DND-41 (cell line): Measurements from ENCODE around the gene KCNQ1OT1.
A peak's percentile ranks its signal among the peaks of the same experiment; 100 is the strongest.

Experiments used
- ATAC-seq: fragments of 200-7000 bp; cut with Tn5 transposase; 3 replicates; pipeline ENCODE4 v1.9.1; 2021; ENCODE audit warnings: low read depth; ENCODE audit not compliant: insufficient read depth
- DNase-seq: peaks from one replicate; pipeline ENCODE4 v3.0.0-alpha.2; 2020
- H2AFZ ChIP-seq: 2 replicates; pipeline ENCODE4 v1.6.0; 2012; ENCODE audit warnings: low read depth, low read length
- H3K27ac ChIP-seq: 2 replicates; pipeline ENCODE4 v1.5.1; 2012; ENCODE audit warnings: low read length, inconsistent platforms
- H3K27me3 ChIP-seq: fragments of 200-600 bp; sonication (generic); 2 replicates; pipeline ENCODE4 v1.6.0; 2012; ENCODE audit warnings: low read length, mild to moderate bottlenecking, inconsistent platforms; ENCODE audit not compliant: insufficient read depth, poor library complexity
- H3K36me3 ChIP-seq: 2 replicates; pipeline ENCODE4 v1.5.1; 2012; ENCODE audit warnings: low read length, inconsistent platforms; ENCODE audit not compliant: insufficient read depth
- H3K4me1 ChIP-seq: 2 replicates; pipeline ENCODE4 v1.5.1; 2012; ENCODE audit warnings: mild to moderate bottlenecking, low read length; ENCODE audit not compliant: insufficient read depth
- H3K4me2 ChIP-seq: 2 replicates; pipeline ENCODE4 v1.6.0; 2012; ENCODE audit warnings: mild to moderate bottlenecking, moderate library complexity, low read length, inconsistent platforms; ENCODE audit not compliant: insufficient read depth
- H3K4me3 ChIP-seq, 2 experiments: fragments of 200-600 bp in 1 of 2; shearing (Covaris generic) in 1 of 2; 2 replicates each; pipeline ENCODE4 v1.5.1; 2012 to 2016; ENCODE audit warnings: inconsistent platforms in 2 of 2, low read length in 2 of 2, mild to moderate bottlenecking in 2 of 2, low read depth in 1 of 2, moderate library complexity in 1 of 2
- H3K79me2 ChIP-seq: 2 replicates; pipeline ENCODE4 v1.6.0; 2012; ENCODE audit warnings: low read length, inconsistent platforms; ENCODE audit not compliant: insufficient read depth
- H3K9ac ChIP-seq: 2 replicates; pipeline ENCODE4 v1.6.0; 2012; ENCODE audit warnings: low read depth, mild to moderate bottlenecking, inconsistent platforms, low read length, moderate library complexity
- H3K9me3 ChIP-seq: 2 replicates; pipeline ENCODE4 v1.5.1; 2012; ENCODE audit warnings: low read length, moderate library complexity, mild to moderate bottlenecking, inconsistent platforms; ENCODE audit not compliant: insufficient read depth, severe bottlenecking
- H4K20me1 ChIP-seq: 2 replicates; pipeline ENCODE4 v1.6.0; 2012; ENCODE audit warnings: low read length; ENCODE audit not compliant: insufficient read depth
- CTCF ChIP-seq: IDR thresholded peaks from 2 replicates; pipeline ENCODE4 v1.5.1; 2012; ENCODE audit warnings: borderline replicate concordance, low read length, moderate library complexity, mild to moderate bottlenecking; ENCODE audit not compliant: poor library complexity, severe bottlenecking; ENCODE audit errors: extremely low read depth
- EZH2 ChIP-seq: IDR thresholded peaks from 3 replicates; pipeline ENCODE4 v1.6.1; 2012; ENCODE audit warnings: borderline replicate concordance, low read depth, mild to moderate bottlenecking, moderate library complexity, low read length, inconsistent platforms; ENCODE audit not compliant: severe bottlenecking

Gene KCNQ1OT1

GRCh38 chr11:2673871-2674471, 25.8 kb downstream of the KCNQ1OT1 start:
- Histone ChIP-seq H4K20me1 (peaks cover 3% of the 10 kb centered on the region; the same call in 1 of the 2 replicates), H3K27me3 (no peaks in the 10 kb centered on the region), H3K36me3 (no peaks in the 10 kb centered on the region), H3K4me3 (no peak overlapping the region), H3K4me2 (no peak overlapping the region), H3K9ac (no peak overlapping the region), H2AFZ (no peak overlapping the region), H3K79me2 (no peaks in the 10 kb centered on the region), H3K9me3 (no peaks in the 10 kb centered on the region), H3K27ac (no peak overlapping the region), H3K4me1 (no peaks in the 10 kb centered on the region)
- DNase-seq: no peak
- TF ChIP-seq CTCF: no peak
- no peak for TF ChIP-seq EZH2
- 0 out of 3 replicates have a peak, but pooled peaks have one; percentile 29 for ATAC-seq

- Histone ChIP-seq H3K9me3 (no peaks in the 10 kb centered on the region), H3K27ac (no peak overlapping the region), H3K4me3 (no peak overlapping the region), H3K36me3 (no peaks in the 10 kb centered on the region), H3K27me3 (no peaks in the 10 kb centered on the region), H3K4me2 (no peak overlapping the region), H2AFZ (no peak overlapping the region), H3K9ac (no peak overlapping the region), H3K4me1 (no peaks in the 10 kb centered on the region), H3K79me2 (no peaks in the 10 kb centered on the region), H4K20me1 (peaks cover 3% of the 10 kb centered on the region; the same call in 1 of the 2 replicates)
- no peak for TF ChIP-seq EZH2
- TF ChIP-seq CTCF: no peak
- ATAC-seq: no peak
- no peak for DNase-seq
Observed at GRCh38 chr11:2673250-2673610, 26.6 kb downstream of the KCNQ1OT1 start.

GRCh38 chr11:2672553-2673249, 27.1 kb downstream of the KCNQ1OT1 start:
- no peaks in the 10 kb centered on the region for H3K27me3 ChIP-seq
- DNase-seq (no peak), ATAC-seq (no peak)
- no peak for TF ChIP-seq EZH2
- TF ChIP-seq CTCF: no peak
- peaks cover 3% of the 10 kb centered on the region; the same call in 1 of the 2 replicates for H4K20me1 ChIP-seq
- no peak overlapping the region for H3K27ac ChIP-seq
- no peaks in the 10 kb centered on the region for H3K79me2 ChIP-seq
- H3K4me1 ChIP-seq: no peaks in the 10 kb centered on the region
- no peak overlapping the region for H3K4me3 ChIP-seq
- no peaks in the 10 kb centered on the region for H3K9me3 ChIP-seq
- no peak overlapping the region for H2AFZ ChIP-seq
- no peaks in the 10 kb centered on the region for H3K36me3 ChIP-seq
- H3K4me2 ChIP-seq: no peak overlapping the region
- H3K9ac ChIP-seq: no peak overlapping the region
